Stimulated activated naive CD8-positive, alpha-beta T cell treated with anti-CD3 and anti-CD28 coated beads, Interleukin-15, amount 100 ng/mL, for 72 hours (primary cell): ENCODE data around the gene GOLGA6A.

Experiments
- ATAC-seq: fragments of 150-1000 bp; cut with Tn5 transposase; 2 replicates; pipeline ENCODE4 v1.10.0; 2021; ENCODE audit warnings: mild to moderate bottlenecking, moderate library complexity
- DNase-seq, 2 donors: peaks; one replicate each; pipeline ENCODE4 v3.0.0; 2021 to 2022
- H3K27ac Mint-ChIP-seq, 2 donors: one replicate each; pipeline ENCODE4 v1.8.0; 2022; ENCODE audit warnings: mild to moderate bottlenecking in 2 of 2, mixed read lengths in 2 of 2, moderate library complexity in 2 of 2
- H3K27me3 Mint-ChIP-seq: one replicate; pipeline ENCODE4 v1.8.0; 2022; ENCODE audit warnings: mixed read lengths
- H3K4me1 Mint-ChIP-seq: one replicate; pipeline ENCODE4 v1.8.0; 2022; ENCODE audit warnings: mild to moderate bottlenecking, mixed read lengths
- H3K4me3 Mint-ChIP-seq, 2 donors: one replicate each; pipeline ENCODE4 v1.8.0; 2022; ENCODE audit warnings: mild to moderate bottlenecking in 2 of 2, mixed read lengths in 2 of 2, moderate library complexity in 1 of 2
- H3K9me3 Mint-ChIP-seq, 2 donors: one replicate each; pipeline ENCODE4 v1.8.0; 2022; ENCODE audit warnings: mixed read lengths in 2 of 2

The GOLGA6A gene

GRCh38 chr15:74036271-74037170, 45.8 kb downstream of the GOLGA6A start:
- H3K4me3 Mint-ChIP-seq = no peak overlapping the region
- H3K27me3 Mint-ChIP-seq = no peaks in the 10 kb centered on the region
- DNase-seq (no peak), ATAC-seq (no peak)
- no peaks in the 10 kb centered on the region for H3K9me3 Mint-ChIP-seq
- peaks cover 4% of the 10 kb centered on the region for H3K4me1 Mint-ChIP-seq
- H3K27ac Mint-ChIP-seq = peak overlapping the region; percentile 4 to 94

GRCh38 chr15:74035121-74036017, 47.0 kb downstream of the GOLGA6A start:
- no peak overlapping the region for H3K4me3 Mint-ChIP-seq
- DNase-seq = no peak
- H3K27ac Mint-ChIP-seq = peak overlapping the region in 1 of 2 donors; percentile 5
- ATAC-seq = no peak
- peaks cover 4% of the 10 kb centered on the region for H3K4me1 Mint-ChIP-seq
- H3K9me3 Mint-ChIP-seq = no peaks in the 10 kb centered on the region
- H3K27me3 Mint-ChIP-seq = no peaks in the 10 kb centered on the region

- Mint-ChIP-seq H3K4me3 (no peak overlapping the region), H3K27ac (no peak overlapping the region), H3K9me3 (no peaks in the 10 kb centered on the region), H3K27me3 (no peaks in the 10 kb centered on the region), H3K4me1 (peaks cover 4% of the 10 kb centered on the region)
- DNase-seq = no peak
- ATAC-seq = no peak
These were observed 48.1 kb downstream of the GOLGA6A start for GRCh38 chr15:74034206-74034755.

DNA sequence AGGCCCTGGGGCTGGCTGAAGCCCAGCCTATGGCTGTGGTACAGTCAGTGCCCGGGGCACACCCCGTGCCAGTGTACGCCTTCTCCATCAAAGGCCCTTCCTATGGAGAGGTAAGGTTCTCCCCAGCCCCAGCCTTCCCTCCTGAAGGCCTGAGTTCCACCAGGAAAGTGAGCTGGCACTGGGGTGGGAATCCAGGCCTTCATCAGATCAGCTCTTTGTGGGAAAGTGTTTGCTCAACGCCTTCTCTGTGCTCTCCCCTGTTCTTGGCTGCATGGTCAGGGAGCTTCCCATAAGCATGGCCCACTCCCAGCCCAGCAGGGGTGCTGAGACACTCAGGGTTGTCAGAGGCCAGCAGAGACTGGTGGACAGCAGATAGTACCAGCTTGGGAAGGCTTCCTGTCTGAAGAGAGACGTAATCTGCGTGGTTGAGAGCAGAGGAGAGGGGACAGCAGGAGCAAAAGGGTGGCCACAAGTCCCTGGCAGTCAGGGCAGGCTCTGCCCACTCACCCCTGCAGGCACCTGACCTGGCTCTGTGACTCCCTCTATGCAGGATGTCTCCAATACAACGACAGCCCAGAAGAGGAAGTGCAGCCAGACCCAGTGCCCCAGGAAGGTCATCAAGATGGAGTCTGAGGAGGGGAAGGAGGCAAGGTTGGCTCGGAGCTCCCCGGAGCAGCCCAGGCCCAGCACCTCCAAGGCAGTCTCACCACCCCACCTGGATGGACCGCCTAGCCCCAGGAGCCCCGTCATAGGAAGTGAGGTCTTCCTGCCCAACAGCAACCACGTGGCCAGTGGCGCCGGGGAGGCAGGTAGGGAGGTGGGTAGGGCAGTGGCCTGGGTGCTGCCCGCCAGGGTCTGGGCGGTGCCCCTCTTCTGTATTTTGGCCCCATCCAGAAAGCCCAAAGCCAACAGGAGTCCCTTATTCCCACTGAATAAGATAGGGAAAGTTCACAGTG, 49.5 kb downstream of the GOLGA6A start:
- Mint-ChIP-seq H3K9me3 (no peaks in the 10 kb centered on the region), H3K4me1 (no peaks in the 10 kb centered on the region), H3K27me3 (no peaks in the 10 kb centered on the region), H3K4me3 (no peak overlapping the region), H3K27ac (peak overlapping the region in 1 of 2 donors; percentile 12)
- no peak for DNase-seq
- no peak for ATAC-seq

DNA sequence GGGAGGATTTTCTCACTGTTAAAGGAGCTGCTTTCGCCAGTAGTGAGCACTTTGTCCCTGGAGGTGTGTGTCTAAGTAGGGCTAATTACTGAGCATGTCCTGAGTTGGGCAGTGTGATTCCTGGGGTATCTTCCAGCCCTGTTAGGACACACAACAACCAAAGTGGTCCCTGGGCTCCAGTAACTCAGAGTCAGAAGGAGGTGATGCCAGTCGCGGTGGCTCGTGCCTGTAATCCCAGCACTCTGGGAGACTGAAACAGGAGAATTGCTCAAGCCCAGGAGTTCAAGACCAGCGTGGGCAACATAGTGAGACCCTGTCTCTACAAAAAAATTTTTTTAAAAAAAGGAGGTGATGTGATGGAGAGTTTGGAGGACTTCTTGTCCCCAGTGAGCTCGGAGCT, 50.3 kb downstream of the GOLGA6A start:
- DNase-seq = no peak
- H3K4me1 Mint-ChIP-seq = no peaks in the 10 kb centered on the region
- ATAC-seq = no peak
- H3K9me3 Mint-ChIP-seq = no peaks in the 10 kb centered on the region
- peak overlapping the region; percentile 22 to 71 for H3K27ac Mint-ChIP-seq
- H3K27me3 Mint-ChIP-seq = no peaks in the 10 kb centered on the region
- no peak overlapping the region for H3K4me3 Mint-ChIP-seq

DNA sequence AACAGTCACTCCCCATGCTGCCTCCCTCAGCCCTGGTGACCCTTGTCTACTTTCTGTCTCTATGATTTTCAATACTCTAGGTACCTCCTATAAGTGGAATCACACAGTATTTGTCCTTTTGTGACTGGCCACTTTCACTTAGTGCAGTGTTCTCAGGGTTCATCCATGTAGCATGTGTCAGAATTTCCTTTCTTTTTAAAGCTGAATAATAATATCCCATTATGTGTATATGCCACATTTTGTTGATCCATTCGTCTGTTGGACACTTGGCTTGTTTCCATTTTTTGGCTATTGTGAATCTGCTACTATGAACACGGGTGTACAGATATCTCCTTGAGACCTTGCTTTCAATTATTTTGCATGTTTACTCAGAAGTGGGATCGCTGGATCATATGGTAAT, 53.7 kb downstream of the GOLGA6A start:
- Mint-ChIP-seq H3K27me3 (no peaks in the 10 kb centered on the region), H3K27ac (no peak overlapping the region), H3K4me1 (no peaks in the 10 kb centered on the region)

DNA sequence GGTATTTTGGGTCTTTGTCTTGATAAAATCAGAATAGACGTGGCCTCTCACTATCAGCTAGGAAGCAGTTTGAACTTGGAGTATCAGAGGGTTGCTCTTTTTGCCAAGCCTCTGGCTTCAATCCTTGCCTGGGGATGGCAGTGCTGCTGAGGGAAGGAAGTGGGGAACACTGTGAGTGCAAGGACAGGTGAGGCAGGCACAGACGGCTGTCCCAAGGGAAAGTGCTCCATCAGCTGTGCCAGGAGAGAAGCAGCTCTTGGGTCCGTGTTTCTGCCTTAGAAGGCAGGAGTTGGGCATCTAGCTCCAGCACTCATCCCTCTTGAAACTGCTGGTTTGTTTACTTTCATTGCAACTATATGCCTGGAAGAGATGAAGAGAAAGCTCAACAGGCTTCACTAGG, 54.7 kb downstream of the GOLGA6A start:
- DNase-seq (no peak), ATAC-seq (no peak)
- H3K4me1 Mint-ChIP-seq = no peaks in the 10 kb centered on the region
- peak overlapping the region in 1 of 2 donors; percentile 28 for H3K27ac Mint-ChIP-seq
- no peak overlapping the region for H3K4me3 Mint-ChIP-seq
- H3K9me3 Mint-ChIP-seq = no peaks in the 10 kb centered on the region
- no peaks in the 10 kb centered on the region for H3K27me3 Mint-ChIP-seq

More for the DNA sequence above, 53.7 kb downstream of the GOLGA6A start:
- DNase-seq = no peak
- ATAC-seq = no peak
- H3K4me3 Mint-ChIP-seq = no peak overlapping the region
- no peaks in the 10 kb centered on the region for H3K9me3 Mint-ChIP-seq

DNA sequence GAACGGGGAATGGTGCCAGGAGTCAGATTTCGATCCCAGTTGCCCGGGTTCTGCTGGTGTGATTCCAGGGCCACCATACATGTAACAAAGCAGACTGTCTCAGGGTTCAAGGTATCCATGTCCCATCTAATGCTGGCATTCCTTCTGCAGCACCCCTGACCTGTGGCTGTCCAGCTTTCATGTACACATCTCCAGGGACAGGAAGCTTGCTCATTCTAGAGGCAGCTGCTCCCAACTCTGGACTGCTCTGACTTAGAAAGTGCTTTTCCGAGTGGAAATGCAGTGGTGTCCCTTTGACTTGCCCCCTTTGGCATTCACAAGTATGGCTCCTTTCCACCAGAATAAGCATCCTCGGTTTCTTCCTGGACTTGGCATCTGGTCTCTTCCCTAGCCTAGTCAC, 56.9 kb downstream of the GOLGA6A start:
- H3K27me3 Mint-ChIP-seq = no peaks in the 10 kb centered on the region
- no peak for DNase-seq
- H3K27ac Mint-ChIP-seq = no peak overlapping the region
- H3K4me1 Mint-ChIP-seq = no peaks in the 10 kb centered on the region
- H3K4me3 Mint-ChIP-seq = no peak overlapping the region
- no peak for ATAC-seq
- H3K9me3 Mint-ChIP-seq = no peaks in the 10 kb centered on the region

GRCh38 chr15:74024687-74025086, 57.7 kb downstream of the GOLGA6A start:
- ATAC-seq = no peak
- Mint-ChIP-seq H3K4me1 (no peaks in the 10 kb centered on the region), H3K9me3 (no peaks in the 10 kb centered on the region), H3K27me3 (no peaks in the 10 kb centered on the region), H3K27ac (no peak overlapping the region), H3K4me3 (no peak overlapping the region)
- no peak for DNase-seq

GRCh38 chr15:74022706-74023470, 59.5 kb downstream of the GOLGA6A start:
- DNase-seq = no peak
- Mint-ChIP-seq H3K4me1 (no peaks in the 10 kb centered on the region), H3K9me3 (no peaks in the 10 kb centered on the region), H3K27ac (no peak overlapping the region), H3K27me3 (no peaks in the 10 kb centered on the region), H3K4me3 (no peak overlapping the region)
- no peak for ATAC-seq
